H4 (cell line): ENCODE measurements around the gene NDUFB2. TPM values are rescaled to one million over a fixed set of nuclear protein-coding genes. Genes with fewer than 3 reads are reported as not detected.
"Not testable (repeated sequence)": the region's sequence is repeated elsewhere in the genome, so short reads cannot be mapped to it uniquely, and the experiment has no call there.

Source experiments
- DNase-seq: peaks from one replicate; pipeline ENCODE4 v3.0.0-alpha.2; 2015; ENCODE audit warnings: low spot score
- total RNA-seq: library from RNA; depleted of rRNA; stranded (reverse); fragments of >200 nt; shearing (Covaris generic); gene quantifications from 2 replicates; pipeline ENCODE4 v1.2.3, GENCODE V29; 2014; rRNA removed

NDUFB2 gene
- total RNA-seq, 1 experiment from 2014 or later: 605 TPM

GRCh38 chr7:140734096-140734495 is 37.6 kb downstream of the NDUFB2 start:
- no peak for DNase-seq

DNA sequence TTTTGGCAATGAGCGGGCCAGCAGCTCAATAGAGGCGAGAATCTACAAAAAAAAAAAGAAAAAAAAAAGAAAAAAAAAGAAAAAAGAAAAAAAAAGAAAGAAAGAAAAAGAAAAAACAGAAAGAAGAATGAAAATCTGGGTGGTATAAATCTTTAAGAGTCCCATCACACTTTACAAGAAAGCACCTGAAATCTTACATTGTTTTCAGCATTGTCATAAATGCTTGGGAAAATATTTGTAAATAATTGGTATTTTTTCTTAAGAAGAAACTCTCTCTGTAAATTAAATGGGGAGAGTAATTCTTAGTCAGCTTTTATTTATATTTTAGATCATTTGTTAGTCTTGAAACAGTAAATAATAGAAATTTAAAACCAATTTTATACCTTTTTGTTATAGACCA is 38.2 kb downstream of the NDUFB2 start:
- DNase-seq: no peak

GRCh38 chr7:140738280-140738679 is 41.8 kb downstream of the NDUFB2 start:
- DNase-seq: no peak

DNA sequence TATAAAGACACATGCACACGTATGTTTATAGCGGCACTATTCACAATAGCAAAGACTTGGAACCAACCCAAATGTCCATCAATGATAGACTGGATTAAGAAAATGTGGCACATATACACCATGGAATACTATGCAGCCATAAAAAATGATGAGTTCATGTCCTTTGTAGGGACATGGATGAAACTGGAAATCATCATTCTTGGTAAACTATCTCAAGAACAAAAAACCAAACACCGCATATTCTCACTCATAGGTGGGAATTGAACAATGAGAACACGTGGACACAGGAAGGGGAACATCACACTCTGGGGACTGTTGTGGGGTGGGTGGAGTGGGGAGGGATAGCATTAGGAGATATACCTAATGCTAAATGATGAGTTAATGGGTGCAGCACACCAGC is 46.7 kb downstream of the NDUFB2 start:
- not testable (repeated sequence) for DNase-seq

DNA sequence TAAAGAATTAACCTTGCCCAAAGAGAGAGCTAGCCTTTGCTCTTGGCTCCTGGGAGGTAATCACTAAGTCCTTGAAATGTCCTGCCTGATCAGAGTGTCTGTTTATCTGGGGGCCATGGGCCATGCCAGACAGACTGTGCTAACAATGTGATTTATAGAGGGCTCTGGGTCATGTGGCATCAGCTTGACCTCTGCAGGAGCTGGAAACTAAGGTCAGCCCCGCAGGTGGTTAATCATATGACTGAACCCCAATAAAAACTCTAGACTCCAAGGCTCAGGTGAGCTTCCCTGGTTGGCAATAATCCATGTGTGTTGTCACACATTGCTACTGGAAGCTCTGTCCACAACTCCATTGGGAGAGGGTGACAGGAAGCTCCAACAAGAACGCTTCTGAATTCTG is 47.5 kb downstream of the NDUFB2 start:
- DNase-seq: no peak

DNA sequence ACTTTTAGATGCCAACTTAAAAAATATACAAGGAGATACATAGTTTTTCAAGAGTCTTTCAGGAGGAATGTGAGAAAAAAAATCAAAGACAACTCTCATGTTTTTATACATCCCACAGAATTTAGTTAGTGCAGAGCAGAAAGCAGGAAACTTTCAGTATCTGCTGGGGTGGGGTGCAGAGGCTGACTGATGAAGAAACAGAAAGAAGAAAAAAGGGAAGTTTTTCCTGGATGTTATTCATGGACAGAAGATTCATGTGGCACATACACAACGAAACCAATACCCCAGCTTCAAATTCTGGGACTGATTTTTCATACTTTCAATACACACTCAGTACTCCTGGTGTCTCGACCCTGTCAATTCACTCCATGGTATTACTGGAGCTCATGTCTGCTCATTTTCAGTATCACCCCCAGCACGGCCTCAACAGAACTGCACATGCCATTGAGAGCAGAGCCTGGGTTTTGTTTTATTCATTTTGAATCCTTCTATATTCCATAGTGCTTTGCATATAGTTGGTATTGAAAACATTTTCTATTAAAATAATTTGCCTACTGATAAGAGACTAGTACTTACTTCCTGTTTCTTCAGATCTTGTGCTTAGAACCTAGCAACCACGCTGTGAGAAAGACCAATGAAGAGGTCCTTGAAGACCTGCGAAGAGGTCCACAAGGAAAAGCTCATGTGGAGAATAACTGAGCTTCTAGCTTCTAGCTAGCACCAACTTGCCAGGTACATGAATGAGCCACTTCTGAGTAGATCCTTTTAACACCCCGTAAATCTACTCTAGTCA is 49.0 kb downstream of the NDUFB2 start:
- no peak for DNase-seq

- DNase-seq: no peak
These were observed 50.2 kb downstream of the NDUFB2 start for GRCh38 chr7:140746751-140747150.

- no peak for DNase-seq
These were observed 56.0 kb downstream of the NDUFB2 start for GRCh38 chr7:140752533-140752932.

GRCh38 chr7:140754506-140754905 is 58.0 kb downstream of the NDUFB2 start:
- DNase-seq: no peak

Other genes starting within 250 kb of the NDUFB2 start
- 57.9 and 62.8 TPM in 2 replicates for gene MKRN1, start 217.2 kb upstream of the NDUFB2 start, total RNA-seq
- gene DENND2A, start 55.9 kb upstream of the NDUFB2 start, total RNA-seq: 0.77 and 1.7 TPM in 2 replicates
- 14.2 and 22.0 TPM in 2 replicates for gene ADCK2, start 23.8 kb upstream of the NDUFB2 start, total RNA-seq
- gene BRAF, start 228.2 kb downstream of the NDUFB2 start, total RNA-seq: 6.0 TPM in 2 replicates